Muscle layer of duodenum (tissue), 2 donors: ENCODE measurements around the gene EME2.
"Not testable (repeated sequence)": the region's sequence is repeated elsewhere in the genome, so short reads cannot be mapped to it uniquely, and the experiment has no call there.

Experiments used
- H3K27ac ChIP-seq: one replicate; pipeline ENCODE4 v1.7.0; 2013; ENCODE audit warnings: mild to moderate bottlenecking, low read length
- H3K27me3 ChIP-seq: one replicate; pipeline ENCODE4 v1.7.0; 2013; ENCODE audit warnings: low read depth, mild to moderate bottlenecking, control low read depth, low read length
- H3K36me3 ChIP-seq, 2 donors: one replicate each; pipeline ENCODE4 v1.7.0; 2013; ENCODE audit warnings: low read length in 2 of 2, control low read depth in 1 of 2, mild to moderate bottlenecking in 1 of 2; ENCODE audit not compliant: insufficient read depth in 2 of 2, control insufficient read depth in 1 of 2
- H3K4me1 ChIP-seq, 2 donors: one replicate each; pipeline ENCODE4 v1.7.0; 2013; ENCODE audit warnings: low read length in 2 of 2, mild to moderate bottlenecking in 2 of 2, control low read depth in 1 of 2, moderate library complexity in 1 of 2; ENCODE audit not compliant: insufficient read depth in 2 of 2, control insufficient read depth in 1 of 2
- H3K4me3 ChIP-seq, 2 donors: one replicate each; pipeline ENCODE4 v1.7.0; 2013; ENCODE audit warnings: low read length in 2 of 2, low read depth in 1 of 2, mild to moderate bottlenecking in 1 of 2
- H3K9me3 ChIP-seq, 2 donors: one replicate each; pipeline ENCODE4 v1.7.0; 2013; ENCODE audit warnings: low read length in 2 of 2, control low read depth in 1 of 2, mild to moderate bottlenecking in 1 of 2; ENCODE audit not compliant: control insufficient read depth in 1 of 2
- donor health status: healthy.

The EME2 gene

DNA sequence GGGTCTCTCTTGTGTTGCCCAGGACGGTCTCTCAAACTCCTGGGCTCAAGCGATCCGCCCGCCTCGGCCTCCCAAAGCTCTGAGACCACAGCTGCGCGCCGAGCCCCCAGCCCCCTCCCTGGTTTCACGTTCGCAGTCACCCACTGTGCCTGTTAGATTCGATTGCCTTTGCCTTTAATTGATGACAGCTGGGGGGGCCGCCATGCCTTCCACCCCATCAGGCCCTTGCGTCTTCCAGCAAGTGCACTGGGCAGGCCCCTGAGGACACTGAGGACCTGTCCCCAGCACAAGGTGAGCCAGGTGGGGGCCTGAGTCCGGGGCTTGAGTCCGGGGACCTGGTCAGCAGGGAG is 17.6 kb downstream of the EME2 start:
- Histone ChIP-seq H3K27ac (no peak overlapping the region), H3K27me3 (no peaks in the 10 kb centered on the region), H3K4me1 (peaks cover 0 to 7% of the 10 kb centered on the region in 2 donors), H3K36me3 (peaks cover 0 to 58% of the 10 kb centered on the region in 2 donors), H3K9me3 (no peaks in the 10 kb centered on the region), H3K4me3 (no peak overlapping the region)

- Histone ChIP-seq H3K4me3 (no peak overlapping the region), H3K27ac (no peak overlapping the region), H3K27me3 (no peaks in the 10 kb centered on the region), H3K36me3 (peaks cover 0 to 56% of the 10 kb centered on the region in 2 donors), H3K4me1 (peaks cover 0 to 3% of the 10 kb centered on the region in 2 donors), H3K9me3 (no peaks in the 10 kb centered on the region)
These were observed 18.1 kb downstream of the EME2 start for GRCh38 chr16:1790611-1791255.

DNA sequence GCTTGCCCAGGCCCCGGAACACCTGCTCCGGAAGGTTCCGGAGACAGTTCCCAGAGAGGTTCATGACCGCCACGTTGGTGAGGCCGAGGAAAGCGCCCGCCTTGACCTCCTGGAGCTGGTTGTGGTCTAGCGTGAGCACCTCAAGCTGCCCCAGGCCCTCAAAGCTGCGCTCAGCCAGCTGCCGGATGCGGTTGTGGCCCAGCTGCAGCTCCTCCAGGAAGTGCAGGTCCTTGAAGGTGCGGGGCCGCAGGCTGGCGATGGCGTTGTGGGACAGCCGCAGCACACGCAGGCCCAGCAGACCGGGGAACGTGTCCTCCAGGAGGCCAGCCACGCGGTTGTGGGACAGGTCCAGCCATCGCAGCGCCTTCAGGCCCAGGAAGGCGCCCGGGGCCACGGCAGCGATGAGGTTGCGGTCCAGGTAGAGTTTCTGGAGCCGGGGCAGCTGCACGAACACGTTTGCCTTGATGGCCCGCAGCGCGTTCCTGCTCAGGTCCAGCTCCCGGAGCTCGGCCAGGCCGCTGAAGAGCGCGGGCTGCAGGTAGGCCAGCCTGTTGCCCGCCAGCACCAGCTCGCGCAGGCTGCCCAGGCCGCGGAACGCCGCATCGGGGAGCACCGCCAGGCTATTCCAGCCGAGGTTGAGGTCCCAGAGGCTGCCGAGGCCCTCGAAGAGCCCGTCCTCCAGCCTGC is 18.8 kb downstream of the EME2 start:
- Histone ChIP-seq H3K9me3 (no peaks in the 10 kb centered on the region), H3K36me3 (peaks cover 0 to 50% of the 10 kb centered on the region in 2 donors), H3K4me3 (no peak overlapping the region), H3K27me3 (no peaks in the 10 kb centered on the region), H3K27ac (no peak overlapping the region), H3K4me1 (peaks cover 0 to 3% of the 10 kb centered on the region in 2 donors)

- no peaks in the 10 kb centered on the region for H3K9me3 ChIP-seq
- H3K36me3 ChIP-seq, result peaks cover 0 to 42% of the 10 kb centered on the region in 2 donors
- H3K4me3 ChIP-seq, result no peak overlapping the region
- no peaks in the 10 kb centered on the region for H3K4me1 ChIP-seq
- no peak overlapping the region for H3K27ac ChIP-seq
- H3K27me3 ChIP-seq, result no peaks in the 10 kb centered on the region
These were observed 19.6 kb downstream of the EME2 start for GRCh38 chr16:1791943-1792812.

DNA sequence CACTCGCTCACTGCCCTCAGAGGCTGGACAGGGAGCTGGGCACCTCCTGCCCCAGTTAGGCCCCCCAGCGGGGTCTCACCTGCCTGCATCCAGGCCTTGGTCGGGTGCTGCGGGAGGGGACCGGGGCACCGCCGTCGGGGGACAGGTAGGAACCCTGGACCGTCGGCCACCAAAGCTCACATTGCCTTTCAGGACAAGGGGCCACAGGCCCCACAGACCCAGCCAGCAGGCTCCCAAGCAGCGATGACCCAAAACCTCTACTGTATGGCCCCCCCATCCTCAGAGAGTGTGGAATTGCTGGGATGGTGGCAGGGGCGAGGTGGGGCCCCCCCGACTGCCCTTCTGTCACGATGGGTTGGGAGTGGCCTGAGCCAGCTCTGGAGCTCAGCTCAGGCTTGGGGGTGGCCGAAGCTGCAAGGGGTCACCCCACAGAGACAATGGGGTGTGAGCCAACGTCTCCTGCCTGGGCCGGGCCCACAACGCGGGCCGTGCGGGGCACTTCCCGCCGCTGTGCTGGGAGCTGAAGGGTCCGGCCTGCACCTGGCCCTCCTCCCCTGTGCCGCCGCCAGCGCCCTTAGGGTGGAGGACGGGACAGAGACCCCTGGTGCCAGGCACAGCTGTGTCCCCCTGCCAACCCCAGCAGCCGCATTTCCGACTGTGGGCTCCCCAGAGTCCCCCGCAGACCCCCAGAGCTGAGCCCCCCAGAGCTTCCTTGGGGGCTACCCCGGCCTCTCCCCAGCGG is 20.4 kb downstream of the EME2 start:
- Histone ChIP-seq H3K27ac (no peak overlapping the region), H3K9me3 (no peaks in the 10 kb centered on the region), H3K36me3 (peaks cover 0 to 34% of the 10 kb centered on the region in 2 donors), H3K27me3 (no peaks in the 10 kb centered on the region), H3K4me1 (no peaks in the 10 kb centered on the region), H3K4me3 (no peak overlapping the region)

DNA sequence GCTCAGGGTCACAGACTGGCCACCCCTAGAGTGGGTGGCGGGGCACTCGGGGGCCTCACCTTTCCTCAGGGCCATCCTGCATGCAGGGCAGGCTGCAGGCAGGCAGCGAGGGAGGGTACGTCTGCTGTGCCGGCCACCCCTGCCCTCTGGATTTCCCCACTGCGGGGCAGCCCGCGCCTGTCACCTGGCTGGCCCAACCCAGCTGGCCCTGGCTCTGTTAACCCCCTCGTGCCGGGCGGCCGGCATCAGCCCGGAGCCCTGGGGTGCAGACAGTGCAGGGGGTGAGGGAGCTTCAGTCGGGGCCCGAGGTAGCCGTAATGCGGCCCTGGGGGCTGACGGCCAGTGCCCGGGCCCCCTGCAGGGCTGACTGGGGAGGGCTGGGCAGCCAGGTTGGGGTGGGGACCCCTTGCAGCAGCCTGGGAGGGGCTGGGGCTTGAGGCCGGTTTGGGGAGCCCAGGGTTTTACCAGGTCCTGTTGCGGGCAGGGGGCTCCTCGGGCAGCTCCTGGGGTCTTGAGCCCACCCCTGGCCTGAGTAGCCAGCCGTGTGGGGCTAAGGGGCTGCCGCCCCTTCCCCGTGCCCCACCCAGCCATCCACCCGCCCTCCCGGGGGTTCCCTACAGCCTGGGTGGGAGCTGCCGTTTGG is 21.1 kb downstream of the EME2 start, which contains the start of gene IGFALS:
Gene IGFALS, minus strand, starts transcription at position 128 of the 643 bp plus-strand sequence. Its CDS starts 53 bp downstream, at position 75.
- Histone ChIP-seq H3K36me3 (peaks cover 0 to 27% of the 10 kb centered on the region in 2 donors), H3K27me3 (no peaks in the 10 kb centered on the region), H3K4me1 (no peaks in the 10 kb centered on the region), H3K4me3 (no peak within 1 kb of the TSS), H3K27ac (no peak within 1 kb of the TSS), H3K9me3 (no peaks in the 10 kb centered on the region)

DNA sequence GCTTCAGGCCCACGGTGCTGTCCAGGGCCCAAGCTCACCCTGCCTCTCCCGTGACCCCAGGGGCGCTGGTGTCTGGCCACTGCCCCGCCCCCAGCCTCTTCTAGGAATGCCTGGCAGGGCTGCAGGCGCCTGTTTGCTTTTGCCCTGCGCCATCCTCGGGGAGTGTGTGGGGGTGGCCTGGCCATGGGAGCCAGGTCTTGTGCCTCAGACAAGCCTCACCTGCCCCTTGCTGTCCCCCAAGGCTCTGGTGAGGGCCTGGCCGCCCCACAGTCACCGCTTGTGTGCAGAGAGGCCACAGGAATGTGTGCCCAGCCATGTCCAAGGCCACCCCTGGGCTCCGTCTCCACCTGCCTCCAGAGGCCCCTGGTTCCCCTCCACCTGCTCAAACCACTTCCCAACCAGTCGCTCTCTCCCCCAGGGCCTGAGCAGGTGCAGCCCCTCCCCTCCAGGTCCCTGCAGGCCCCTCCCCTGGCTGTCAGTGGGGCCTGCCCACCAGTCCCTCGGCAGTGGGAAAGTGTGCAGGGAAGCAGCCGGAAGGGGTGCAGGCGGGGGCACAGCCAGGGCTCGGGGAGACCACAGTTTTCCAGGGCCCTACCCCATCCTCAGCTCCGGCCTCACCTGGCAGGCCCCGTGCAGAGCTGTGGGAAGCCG is 21.7 kb downstream of the EME2 start:
- Histone ChIP-seq H3K36me3 (peaks cover 0 to 21% of the 10 kb centered on the region in 2 donors), H3K4me1 (no peaks in the 10 kb centered on the region), H3K27me3 (no peaks in the 10 kb centered on the region), H3K4me3 (no peak overlapping the region), H3K9me3 (no peaks in the 10 kb centered on the region), H3K27ac (no peak overlapping the region)

DNA sequence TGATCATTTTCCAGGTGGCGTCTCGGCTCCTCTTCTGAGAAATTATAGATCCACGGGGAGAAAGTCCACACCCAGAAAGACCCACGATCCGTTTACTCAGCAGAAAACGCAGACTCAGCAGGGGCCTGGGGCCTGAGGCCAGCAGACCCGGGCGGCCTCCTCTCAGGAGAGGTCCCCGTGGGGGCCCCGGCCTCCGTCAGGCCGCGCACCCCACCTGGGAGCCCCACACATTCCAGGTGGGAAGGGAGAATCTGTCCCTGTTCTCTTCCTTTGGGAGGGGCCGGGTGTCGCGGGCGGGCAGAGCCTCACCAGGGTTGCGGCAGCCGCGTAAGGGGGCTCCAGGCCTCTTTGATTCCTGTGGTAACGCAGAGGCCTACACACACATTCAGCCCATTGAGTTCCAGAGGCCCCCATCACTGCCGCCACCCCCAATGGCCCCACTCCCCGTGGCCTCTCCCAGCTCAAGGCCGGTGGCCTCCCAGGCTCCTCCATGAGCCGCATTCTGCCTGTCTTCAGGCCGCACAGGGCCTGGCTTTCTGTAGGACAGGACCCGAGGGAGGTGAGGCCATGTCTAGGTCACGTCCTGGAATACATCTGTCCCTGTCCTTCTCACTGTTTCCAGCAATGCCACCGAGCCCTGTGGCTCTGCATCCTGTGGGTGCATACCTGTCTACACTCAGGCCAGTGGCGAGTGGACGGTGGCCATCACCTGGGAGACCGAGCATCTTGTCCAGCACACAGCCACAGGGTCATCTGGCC is 22.5 kb downstream of the EME2 start:
- H3K27ac ChIP-seq, result no peak overlapping the region
- no peaks in the 10 kb centered on the region for H3K9me3 ChIP-seq
- peaks cover 0 to 15% of the 10 kb centered on the region in 2 donors for H3K36me3 ChIP-seq
- H3K4me3 ChIP-seq, result no peak overlapping the region
- no peaks in the 10 kb centered on the region for H3K4me1 ChIP-seq
- H3K27me3 ChIP-seq, result no peaks in the 10 kb centered on the region

DNA sequence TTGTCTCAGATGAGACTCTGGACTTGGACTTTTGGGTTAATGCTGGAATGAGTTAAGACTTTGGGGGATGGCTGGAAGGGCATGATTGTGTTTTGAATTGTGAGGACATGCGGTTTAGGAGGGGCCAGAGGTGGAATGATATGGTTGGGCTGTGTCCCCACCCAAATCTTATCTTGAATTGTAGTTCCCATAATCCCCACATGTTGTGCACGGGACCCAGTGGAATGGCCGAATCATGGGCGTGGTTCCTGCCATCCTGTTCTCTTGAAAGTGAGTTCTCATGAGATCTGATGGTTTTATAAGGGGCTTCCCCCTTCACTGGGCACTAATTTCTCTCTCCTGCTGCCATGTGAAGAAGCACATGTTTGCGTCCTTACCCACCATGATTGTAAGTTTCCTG is 26.7 kb downstream of the EME2 start:
- H3K9me3 ChIP-seq, H3K36me3 ChIP-seq, H3K4me1 ChIP-seq, H3K27me3 ChIP-seq, H3K27ac ChIP-seq, H3K4me3 ChIP-seq: not testable (repeated sequence)

- H3K27me3 ChIP-seq, result no peaks in the 10 kb centered on the region
- H3K9me3 ChIP-seq, result no peaks in the 10 kb centered on the region
- H3K27ac ChIP-seq, result no peak overlapping the region
- no peak overlapping the region for H3K4me3 ChIP-seq
- H3K4me1 ChIP-seq, result no peaks in the 10 kb centered on the region
- H3K36me3 ChIP-seq, result peaks cover 0 to 4% of the 10 kb centered on the region in 2 donors
These were observed 28.1 kb downstream of the EME2 start for GRCh38 chr16:1800701-1801100.
